Measurements from ENCODE around the gene NID2.

The NID2 gene

GRCh38 chr14:52006361-52006760 is 62.5 kb downstream of the NID2 start:
- no peak for TF ChIP-seq CTCF (IDR thresholded peaks at IDR 0.05; ENCODE audit: borderline replicate concordance, insufficient read depth, low read depth, low read length)
- H3K4me3 ChIP-seq (ENCODE audit: low read depth, low read length) = no peak overlapping the region

- TF ChIP-seq CTCF (IDR thresholded peaks at IDR 0.05; ENCODE audit: borderline replicate concordance, insufficient read depth, low read depth, low read length) = no peak
- H3K4me3 ChIP-seq (ENCODE audit: low read depth, low read length) = no peak overlapping the region
These were observed 63.2 kb downstream of the NID2 start for GRCh38 chr14:52005625-52006024.

- no peak for TF ChIP-seq CTCF (IDR thresholded peaks at IDR 0.05; ENCODE audit: borderline replicate concordance, insufficient read depth, low read depth, low read length)
These were observed 65.5 kb downstream of the NID2 start for GRCh38 chr14:52003324-52003723.

GRCh38 chr14:52002542-52002941 is 66.3 kb downstream of the NID2 start:
- TF ChIP-seq CTCF (IDR thresholded peaks at IDR 0.05; ENCODE audit: borderline replicate concordance, insufficient read depth, low read depth, low read length) = no peak
- H3K4me3 ChIP-seq (ENCODE audit: low read depth, low read length) = no peak overlapping the region

More at GRCh38 chr14:52003324-52003723, 65.5 kb downstream of the NID2 start:
- H3K4me3 ChIP-seq (ENCODE audit: low read depth, low read length) = no peak overlapping the region

GRCh38 chr14:52000696-52001095 is 68.2 kb downstream of the NID2 start:
- no peak overlapping the region for H3K4me3 ChIP-seq (ENCODE audit: low read depth, low read length)
- no peak for TF ChIP-seq CTCF (IDR thresholded peaks at IDR 0.05; ENCODE audit: borderline replicate concordance, insufficient read depth, low read depth, low read length)

DNA sequence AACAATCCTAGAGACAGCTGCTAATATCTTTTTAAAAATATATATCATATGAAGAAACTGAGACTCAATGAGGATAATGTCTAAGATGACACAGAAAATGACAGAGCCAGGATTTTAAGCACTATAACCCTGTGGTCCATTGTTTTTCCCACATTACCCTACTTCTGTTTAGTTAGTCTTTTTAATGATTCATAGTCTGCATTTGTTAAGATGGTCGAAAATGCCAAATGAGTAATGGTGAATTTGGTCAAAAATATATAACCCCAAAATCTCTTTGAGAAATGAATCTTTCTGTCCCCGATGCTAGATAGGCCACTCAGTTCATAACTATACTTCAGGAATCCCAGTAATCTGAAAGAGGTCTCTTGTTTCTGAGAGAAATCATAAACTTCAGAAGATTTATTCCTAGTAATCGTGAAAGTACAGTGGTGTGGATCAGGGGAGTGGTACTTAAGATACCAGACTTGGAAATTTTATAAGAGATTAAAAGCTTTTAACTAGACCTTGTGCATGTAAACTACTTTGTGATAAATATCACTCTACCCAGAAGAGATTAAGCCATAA is 68.8 kb downstream of the NID2 start:
- H3K4me3 ChIP-seq (ENCODE audit: low read depth, low read length) = no peak overlapping the region
- no peak for TF ChIP-seq CTCF (IDR thresholded peaks at IDR 0.05; ENCODE audit: borderline replicate concordance, insufficient read depth, low read depth, low read length)

DNA sequence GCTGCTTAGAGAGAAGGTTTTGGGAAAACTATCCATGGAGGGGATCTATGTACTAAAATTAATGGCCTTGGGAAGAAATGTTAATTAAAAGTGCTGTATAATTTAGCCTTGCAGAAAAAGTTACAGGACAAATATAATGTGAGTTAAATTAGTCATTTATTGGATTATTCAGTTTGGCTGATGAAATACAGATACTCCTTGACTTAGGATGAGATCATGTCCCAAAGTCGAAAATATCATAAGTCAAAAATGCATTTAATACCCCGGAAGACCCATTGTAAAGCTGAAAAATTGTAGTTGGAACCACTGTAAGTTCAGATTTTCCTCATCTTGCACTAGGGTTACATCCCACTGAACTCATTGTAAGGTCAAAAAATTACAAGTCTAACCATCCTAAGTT is 69.8 kb downstream of the NID2 start:
- H3K4me3 ChIP-seq (ENCODE audit: low read depth, low read length) = no peak overlapping the region

More for the DNA sequence above, 69.8 kb downstream of the NID2 start:
- no peak for TF ChIP-seq CTCF (IDR thresholded peaks at IDR 0.05; ENCODE audit: borderline replicate concordance, insufficient read depth, low read depth, low read length)
